IPS-20b (cell line): Measurements from ENCODE around the gene ARID5B.
"Not testable (repeated sequence)": the region's sequence is repeated elsewhere in the genome, so short reads cannot be mapped to it uniquely, and the experiment has no call there.

Source experiments
- H3K27ac ChIP-seq: one replicate; pipeline ENCODE4 v1.5.1; 2013; ENCODE audit warnings: low read length
- H3K27me3 ChIP-seq: 2 replicates; pipeline ENCODE4 v1.6.1; 2013; ENCODE audit warnings: mild to moderate bottlenecking, low read length, inconsistent platforms; ENCODE audit not compliant: insufficient read depth
- H3K36me3 ChIP-seq: 2 replicates; pipeline ENCODE4 v1.6.1; 2013; ENCODE audit warnings: low read depth, mild to moderate bottlenecking, inconsistent platforms, low read length, moderate library complexity; ENCODE audit not compliant: insufficient read depth
- H3K4me1 ChIP-seq: 2 replicates; pipeline ENCODE4 v1.6.1; 2013; ENCODE audit warnings: mild to moderate bottlenecking, control low read depth, inconsistent platforms, low read length, moderate library complexity; ENCODE audit not compliant: insufficient read depth
- H3K4me3 ChIP-seq: 2 replicates; pipeline ENCODE4 v1.5.1; 2013; ENCODE audit warnings: mild to moderate bottlenecking, low read length, inconsistent platforms
- H3K9ac ChIP-seq: 2 replicates; pipeline ENCODE4 v1.6.1; 2013; ENCODE audit warnings: low read depth, mild to moderate bottlenecking, inconsistent platforms, low read length, moderate library complexity
- H3K9me3 ChIP-seq: 2 replicates; pipeline ENCODE4 v1.6.1; 2013; ENCODE audit warnings: mild to moderate bottlenecking, low read depth, low read length, inconsistent platforms; ENCODE audit not compliant: insufficient read depth

ARID5B gene

DNA sequence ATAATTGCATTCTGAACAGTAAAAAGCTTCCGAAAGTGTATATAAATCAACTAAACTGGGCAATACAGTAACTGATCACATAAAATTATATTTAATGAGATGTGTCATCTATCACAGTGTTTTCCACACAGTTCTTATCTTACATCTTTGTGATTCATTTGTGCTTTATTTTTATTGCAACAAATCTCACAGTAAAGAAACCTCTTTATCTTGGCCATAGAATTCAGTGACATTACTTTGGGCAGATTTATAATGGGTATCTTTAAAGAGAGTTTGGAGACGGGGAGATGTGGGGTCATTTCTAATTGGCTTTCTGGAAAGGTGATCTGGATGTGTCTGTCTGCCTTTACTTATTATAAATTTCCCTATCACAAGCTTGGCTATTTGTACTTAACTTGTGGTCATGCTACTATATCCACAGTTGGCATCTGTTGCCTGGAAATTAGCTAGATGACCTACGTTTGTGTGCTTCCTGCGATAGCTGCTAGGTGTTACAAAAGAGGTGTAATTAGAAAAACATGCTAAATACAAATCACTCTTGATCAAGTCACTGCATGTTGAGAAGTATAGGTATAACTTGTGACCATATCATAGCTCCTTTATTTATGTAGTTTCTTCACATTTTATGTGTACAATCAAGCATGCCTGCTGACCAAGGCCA is 123.8 kb downstream of the ARID5B start:
- Histone ChIP-seq H3K9ac (no peak overlapping the region), H3K36me3 (no peaks in the 10 kb centered on the region), H3K4me3 (no peak overlapping the region), H3K4me1 (peaks cover 5% of the 10 kb centered on the region), H3K27me3 (no peaks in the 10 kb centered on the region), H3K27ac (no peak overlapping the region), H3K9me3 (no peaks in the 10 kb centered on the region)

DNA sequence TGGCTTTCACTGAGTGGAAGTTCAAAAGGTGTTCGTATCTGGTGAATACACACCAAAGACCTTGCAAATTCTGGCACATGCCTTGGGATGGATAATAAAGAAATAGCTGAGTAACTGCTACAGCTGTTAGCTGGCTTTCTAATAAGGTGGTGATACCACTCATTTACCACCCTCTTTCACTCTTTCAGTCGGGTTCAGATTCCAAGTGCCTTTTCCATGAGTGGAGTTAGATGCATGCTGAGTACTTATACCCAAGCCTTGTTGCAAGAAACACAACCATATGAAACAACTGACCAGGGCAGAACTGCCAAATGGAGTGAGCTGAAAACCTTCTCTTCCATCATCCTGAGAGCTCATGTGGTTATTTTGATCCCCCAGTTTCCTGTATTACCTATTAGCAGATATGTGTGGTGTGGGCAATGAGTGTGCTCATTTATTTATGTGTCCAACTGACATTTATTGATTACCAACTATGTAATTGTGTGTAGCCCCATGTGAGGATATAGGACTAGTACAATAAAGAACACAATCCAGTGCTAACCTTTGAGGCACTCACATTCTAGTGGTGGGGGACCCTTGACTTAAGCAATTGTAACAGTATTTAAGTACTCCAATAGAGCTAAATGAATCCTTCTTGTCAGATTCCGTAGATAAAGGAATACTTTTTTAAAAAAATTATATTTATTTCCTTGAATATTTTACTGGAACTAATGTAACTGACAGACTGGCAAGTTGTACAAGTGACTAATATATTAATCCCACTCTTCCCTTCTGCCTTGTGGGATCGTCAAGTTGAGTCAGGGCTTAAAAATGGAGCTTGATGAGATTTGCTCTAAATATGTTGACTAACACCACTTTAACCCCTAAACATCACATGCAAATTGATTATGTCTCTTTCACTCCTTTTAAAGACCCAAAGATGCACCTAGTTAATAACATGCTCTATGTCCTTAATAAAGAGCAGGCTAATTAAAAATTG is 124.7 kb downstream of the ARID5B start:
- Histone ChIP-seq H3K27me3 (no peaks in the 10 kb centered on the region; the same call in 1 of the 2 replicates), H3K27ac (no peak overlapping the region), H3K4me3 (no peak overlapping the region), H3K9me3 (no peaks in the 10 kb centered on the region), H3K4me1 (no peaks in the 10 kb centered on the region), H3K36me3 (no peaks in the 10 kb centered on the region), H3K9ac (no peak overlapping the region)

DNA sequence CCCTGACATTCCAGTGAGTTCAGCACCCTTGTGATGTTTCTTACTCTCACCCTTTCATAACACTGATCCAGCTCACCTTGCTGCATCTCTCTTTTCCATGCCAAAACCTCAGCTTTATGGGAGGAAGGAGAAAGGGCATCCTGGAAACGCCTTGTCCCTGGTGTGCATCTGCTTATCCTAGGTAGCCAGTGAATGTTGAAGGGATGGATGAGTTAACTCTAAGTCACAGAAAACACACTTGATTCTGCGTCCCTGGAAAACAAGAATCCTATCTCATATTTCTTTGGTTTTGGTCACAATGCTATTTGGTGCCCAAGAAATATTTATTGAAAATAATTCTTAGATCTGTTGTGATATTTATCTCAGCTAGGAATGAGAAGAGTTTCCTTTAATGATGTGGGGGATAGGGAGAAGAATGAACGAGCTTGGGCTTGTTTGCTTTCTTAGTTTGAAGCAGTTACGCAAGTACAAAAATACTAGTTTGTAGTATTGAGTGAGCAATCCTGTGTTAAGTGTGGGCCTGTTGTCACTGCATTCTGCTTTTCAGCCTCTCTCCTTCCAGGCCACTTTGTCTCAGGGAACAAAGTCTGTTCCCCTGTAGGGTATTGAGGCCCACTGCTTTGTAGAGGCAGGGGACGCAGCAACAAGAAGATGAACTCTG is 126.5 kb downstream of the ARID5B start:
- Histone ChIP-seq H3K27me3 (no peaks in the 10 kb centered on the region; the same call in 1 of the 2 replicates), H3K4me3 (no peak overlapping the region), H3K9me3 (no peaks in the 10 kb centered on the region), H3K9ac (no peak overlapping the region), H3K4me1 (no peaks in the 10 kb centered on the region), H3K36me3 (no peaks in the 10 kb centered on the region), H3K27ac (no peak overlapping the region)

DNA sequence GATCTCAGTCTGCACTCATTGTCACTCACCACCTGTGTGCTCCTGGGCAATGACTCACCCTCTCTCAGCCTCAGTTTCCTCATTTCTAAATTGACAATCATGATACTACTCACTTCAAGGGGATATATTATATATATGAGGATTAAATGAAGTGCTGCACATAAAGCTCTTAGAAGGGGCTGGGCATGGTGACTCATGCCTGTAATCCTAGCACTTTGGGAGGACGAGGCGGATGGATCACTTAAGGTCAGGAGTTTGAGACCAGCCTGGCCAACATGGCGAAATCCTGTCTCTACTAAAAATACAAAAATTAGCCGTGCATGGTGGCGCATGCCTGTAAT is 127.0 kb downstream of the ARID5B start:
- not testable (repeated sequence) for H3K27ac ChIP-seq, H3K4me1 ChIP-seq

DNA sequence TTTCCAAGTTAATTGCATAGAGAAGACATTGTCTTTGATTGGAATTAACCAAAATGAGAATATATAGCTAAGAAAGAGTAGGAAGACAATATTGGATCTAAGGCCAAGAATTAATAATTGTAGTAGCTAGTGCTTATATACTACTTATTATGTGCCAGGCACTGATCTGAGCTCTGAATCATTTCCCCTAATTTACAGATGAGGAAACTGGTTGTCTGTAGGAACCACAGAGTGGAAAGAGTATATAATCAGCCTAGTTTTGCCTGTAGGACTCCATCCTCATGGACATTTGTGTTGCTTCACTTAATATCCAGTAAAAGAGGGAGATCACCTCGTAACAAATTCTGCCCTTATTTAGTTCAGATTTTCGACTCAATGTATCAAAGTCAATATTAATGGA is 127.9 kb downstream of the ARID5B start:
- no peaks in the 10 kb centered on the region for H3K36me3 ChIP-seq
- no peak overlapping the region for H3K27ac ChIP-seq
- no peaks in the 10 kb centered on the region for H3K9me3 ChIP-seq
- H3K9ac ChIP-seq = no peak overlapping the region
- no peaks in the 10 kb centered on the region; the same call in 1 of the 2 replicates for H3K27me3 ChIP-seq
- H3K4me3 ChIP-seq = no peak overlapping the region
- no peaks in the 10 kb centered on the region for H3K4me1 ChIP-seq

More for the DNA sequence above, 127.0 kb downstream of the ARID5B start:
- not testable (repeated sequence) for H3K4me3 ChIP-seq, H3K36me3 ChIP-seq, H3K9me3 ChIP-seq, H3K27me3 ChIP-seq, H3K9ac ChIP-seq

DNA sequence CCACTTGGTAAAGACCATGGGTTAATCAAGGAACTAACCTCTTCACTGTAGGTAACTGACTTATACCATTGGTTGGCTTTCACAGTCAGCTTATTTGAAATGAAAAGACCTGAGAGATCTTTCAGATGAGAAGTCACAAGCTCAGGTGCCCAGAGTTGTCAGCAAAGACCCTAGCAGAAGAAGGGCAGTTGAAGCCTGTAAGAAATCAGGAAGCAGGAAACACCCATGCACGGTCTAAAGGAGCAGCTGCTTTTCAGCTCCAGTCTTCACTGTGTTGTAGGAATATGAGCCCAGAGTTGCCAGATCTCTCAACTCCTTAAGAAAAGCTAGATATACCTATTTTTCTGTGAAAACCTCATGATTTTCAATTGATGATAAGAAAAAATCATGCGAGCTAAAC is 130.0 kb downstream of the ARID5B start:
- Histone ChIP-seq H3K36me3 (no peaks in the 10 kb centered on the region), H3K4me1 (peaks cover 5% of the 10 kb centered on the region), H3K9ac (no peak overlapping the region), H3K9me3 (no peaks in the 10 kb centered on the region), H3K27me3 (peaks cover 6% of the 10 kb centered on the region; the same call in 1 of the 2 replicates), H3K4me3 (no peak overlapping the region), H3K27ac (no peak overlapping the region)

DNA sequence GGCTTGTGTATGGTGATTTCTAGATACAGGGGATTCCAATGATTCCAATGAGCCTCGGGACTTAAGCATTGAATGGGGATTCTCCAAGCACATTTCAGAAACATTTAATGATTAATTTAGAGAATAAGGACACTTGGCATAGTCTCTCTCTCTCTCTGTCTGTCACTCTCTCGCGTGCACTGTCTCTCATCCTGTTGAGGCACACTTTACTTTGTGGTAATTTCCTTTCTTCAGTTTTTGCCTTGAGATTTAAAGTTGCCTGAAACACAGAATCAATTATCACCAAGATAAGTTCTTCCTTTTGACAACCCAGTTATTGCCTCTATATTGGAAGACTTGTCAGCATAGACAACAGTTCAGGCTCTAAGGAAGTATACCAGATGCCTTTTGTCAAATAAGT is 131.6 kb downstream of the ARID5B start:
- no peaks in the 10 kb centered on the region for H3K9me3 ChIP-seq
- H3K9ac ChIP-seq = no peak overlapping the region
- H3K36me3 ChIP-seq = no peaks in the 10 kb centered on the region
- H3K4me1 ChIP-seq = peaks cover 15% of the 10 kb centered on the region
- H3K27me3 ChIP-seq = peaks cover 21% of the 10 kb centered on the region; the same call in 1 of the 2 replicates
- H3K4me3 ChIP-seq = no peak overlapping the region
- H3K27ac ChIP-seq = no peak overlapping the region

DNA sequence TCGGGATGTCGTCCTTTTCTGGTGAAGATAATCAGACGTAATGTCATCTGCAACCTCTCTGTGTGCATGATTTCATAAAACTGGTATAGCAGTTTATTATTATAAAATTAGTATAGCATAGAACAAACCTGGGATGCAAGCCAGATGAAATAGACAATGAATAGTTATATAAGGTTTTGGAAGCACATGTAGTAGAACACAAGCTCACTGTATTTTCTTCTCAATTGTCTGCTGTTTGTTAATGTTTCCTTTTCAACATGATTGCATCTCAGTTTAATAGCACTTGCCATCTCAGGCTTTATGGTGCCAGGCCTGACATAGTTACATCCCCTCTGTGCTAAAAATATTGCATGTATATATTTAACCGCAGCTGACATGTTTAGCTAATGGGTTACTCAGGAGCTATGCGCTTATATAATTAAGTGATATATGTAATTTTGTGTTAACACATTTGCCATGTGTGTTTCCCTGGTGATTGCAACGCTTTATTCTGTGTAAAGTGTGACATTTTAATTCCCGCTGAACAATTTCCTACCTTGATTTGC is 132.7 kb downstream of the ARID5B start:
- no peaks in the 10 kb centered on the region for H3K36me3 ChIP-seq
- peaks cover 21% of the 10 kb centered on the region; the same call in 1 of the 2 replicates for H3K27me3 ChIP-seq
- H3K4me3 ChIP-seq = no peak overlapping the region
- no peak overlapping the region for H3K27ac ChIP-seq
- no peaks in the 10 kb centered on the region for H3K9me3 ChIP-seq
- no peak overlapping the region for H3K9ac ChIP-seq
- H3K4me1 ChIP-seq = peaks cover 15% of the 10 kb centered on the region

DNA sequence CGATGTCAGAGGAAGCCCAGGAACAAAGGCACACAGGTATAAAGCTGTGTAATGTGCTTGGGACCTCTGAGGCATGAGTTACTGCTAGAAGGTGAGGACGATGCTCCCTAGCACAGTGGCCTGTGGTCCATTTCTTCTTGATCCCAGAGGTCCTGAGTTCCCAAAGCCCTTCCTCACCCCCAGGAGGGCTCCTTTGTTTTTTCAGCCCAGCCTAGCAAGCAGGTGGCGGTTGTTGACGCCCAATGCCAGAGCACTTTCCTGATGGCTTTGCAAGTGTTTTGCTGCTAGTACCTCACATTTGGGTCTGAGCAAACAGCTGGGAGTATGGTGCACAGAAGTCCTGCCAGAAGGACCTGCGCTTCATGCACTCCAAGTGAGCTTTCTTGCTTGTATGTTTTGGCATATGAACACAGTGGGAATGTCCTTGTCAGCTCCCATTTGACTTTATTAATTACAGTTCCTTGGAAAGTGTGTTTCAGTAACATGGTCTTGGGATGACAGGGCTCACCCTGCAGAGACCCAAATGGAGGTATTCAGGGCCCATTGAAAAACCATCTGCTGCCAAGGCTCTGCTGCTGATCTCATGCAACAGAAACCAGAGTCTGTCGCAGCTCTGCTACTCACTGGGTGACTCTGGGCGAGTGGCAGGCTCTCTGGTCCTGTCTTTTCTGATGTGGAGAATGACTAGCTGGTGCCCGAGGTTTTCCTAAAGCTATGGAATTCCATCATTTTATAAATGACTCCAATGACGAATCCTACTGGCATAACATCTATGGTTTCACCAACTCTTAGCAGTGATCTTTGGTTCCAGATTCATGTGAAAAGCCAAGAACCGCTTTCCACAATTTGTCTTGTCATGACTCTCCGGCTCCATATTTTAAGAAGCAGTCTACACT is 134.9 kb downstream of the ARID5B start:
- H3K27me3 ChIP-seq = peaks cover 21% of the 10 kb centered on the region; the same call in 1 of the 2 replicates
- H3K36me3 ChIP-seq = no peaks in the 10 kb centered on the region
- no peak overlapping the region for H3K9ac ChIP-seq

DNA sequence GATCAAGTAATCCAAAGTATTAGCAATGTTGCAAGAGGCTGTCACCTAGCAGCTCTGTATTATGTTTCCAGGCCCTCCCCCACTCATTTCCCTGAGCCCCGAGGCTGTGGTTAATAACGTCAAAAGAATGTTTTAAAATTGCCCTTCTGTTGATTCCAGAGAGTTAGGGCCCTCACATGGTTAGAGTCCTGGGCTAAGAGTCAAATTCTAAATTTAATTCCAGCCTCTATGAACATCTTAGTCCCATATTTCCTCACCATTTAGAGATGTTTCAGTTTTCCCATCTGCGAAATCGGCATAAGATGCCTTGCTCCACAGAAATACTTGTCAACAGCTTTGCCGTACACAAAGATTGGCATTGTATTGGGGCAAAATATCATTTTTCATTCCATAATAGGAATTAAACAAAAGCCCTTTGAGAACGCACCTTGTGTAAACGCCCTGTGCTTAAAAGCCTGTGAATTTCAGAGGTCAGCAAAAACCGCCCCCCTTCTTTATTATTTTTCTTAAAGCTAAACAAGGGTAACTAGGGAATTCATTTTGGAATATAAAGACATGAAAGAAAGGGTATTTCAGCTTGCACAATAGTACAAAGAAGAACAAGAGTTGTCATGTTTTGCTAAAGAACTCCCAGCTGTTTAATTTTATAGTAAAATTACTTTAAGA is 135.8 kb downstream of the ARID5B start:
- Histone ChIP-seq H3K9me3 (no peaks in the 10 kb centered on the region), H3K9ac (no peak overlapping the region), H3K27me3 (peaks cover 21% of the 10 kb centered on the region; the same call in 1 of the 2 replicates), H3K36me3 (no peaks in the 10 kb centered on the region), H3K4me3 (no peak overlapping the region), H3K4me1 (peaks cover 15% of the 10 kb centered on the region), H3K27ac (no peak overlapping the region)

More for the DNA sequence above, 134.9 kb downstream of the ARID5B start:
- Histone ChIP-seq H3K27ac (no peak overlapping the region), H3K4me3 (no peak overlapping the region), H3K4me1 (peaks cover 15% of the 10 kb centered on the region), H3K9me3 (no peaks in the 10 kb centered on the region)
